ENCODE data around the gene TP73. TPM values are rescaled to one million over a fixed set of nuclear protein-coding genes. Genes with fewer than 3 reads are reported as not detected.

TP73 gene
- total RNA-seq, 2 donors from 2014 or later = not detected

- Histone ChIP-seq H3K27me3 (replicated peaks; ENCODE audit: insufficient read depth) (no peaks in the 10 kb centered on the region), H3K36me3 (no peaks in the 10 kb centered on the region), H3K27ac (no peak overlapping the region), H3K4me3 (no peak overlapping the region), H3K4me1 (ENCODE audit: control insufficient read depth in 1 of 2, low read depth in 2 of 2) (no peaks in the 10 kb centered on the region), H3K9me3 (no peaks in the 10 kb centered on the region)
- ATAC-seq (ENCODE audit: insufficient number of reproducible peaks, low FRiP score, low read depth) (no peak), DNase-seq (ENCODE audit: low spot score) (no peak)
- no peak for TF ChIP-seq CTCF (IDR thresholded peaks at IDR 0.05)
Observed at GRCh38 chr1:3685906-3686305, 33.6 kb downstream of the TP73 start.

GRCh38 chr1:3687504-3687903 lies 35.2 kb downstream of the TP73 start:
- no peak for ATAC-seq (ENCODE audit: insufficient number of reproducible peaks, low FRiP score, low read depth)
- H3K27me3 ChIP-seq (replicated peaks; ENCODE audit: insufficient read depth) = no peaks in the 10 kb centered on the region

GRCh38 chr1:3688356-3689137 lies 36.2 kb downstream of the TP73 start:
- H3K4me1 ChIP-seq (ENCODE audit: control insufficient read depth in 1 of 2, low read depth in 2 of 2) = no peaks in the 10 kb centered on the region
- TF ChIP-seq CTCF (IDR thresholded peaks at IDR 0.05) = no peak
- no peak for DNase-seq (ENCODE audit: low spot score)
- H3K27ac ChIP-seq = no peak overlapping the region
- ATAC-seq (ENCODE audit: insufficient number of reproducible peaks, low FRiP score, low read depth) = no peak
- no peaks in the 10 kb centered on the region for H3K9me3 ChIP-seq
- no peaks in the 10 kb centered on the region for H3K27me3 ChIP-seq (replicated peaks; ENCODE audit: insufficient read depth)
- no peak overlapping the region for H3K4me3 ChIP-seq
- no peaks in the 10 kb centered on the region for H3K36me3 ChIP-seq

More at GRCh38 chr1:3687504-3687903, 35.2 kb downstream of the TP73 start:
- Histone ChIP-seq H3K27ac (no peak overlapping the region), H3K4me1 (ENCODE audit: control insufficient read depth in 1 of 2, low read depth in 2 of 2) (no peaks in the 10 kb centered on the region), H3K9me3 (no peaks in the 10 kb centered on the region), H3K36me3 (no peaks in the 10 kb centered on the region), H3K4me3 (no peak overlapping the region)
- no peak for TF ChIP-seq CTCF (IDR thresholded peaks at IDR 0.05)
- DNase-seq (ENCODE audit: low spot score) = no peak

GRCh38 chr1:3689138-3689750 lies 36.9 kb downstream of the TP73 start:
- no peaks in the 10 kb centered on the region for H3K4me1 ChIP-seq (ENCODE audit: control insufficient read depth in 1 of 2, low read depth in 2 of 2)
- no peak for TF ChIP-seq CTCF (IDR thresholded peaks at IDR 0.05)
- no peaks in the 10 kb centered on the region for H3K27me3 ChIP-seq (replicated peaks; ENCODE audit: insufficient read depth)
- ATAC-seq (ENCODE audit: insufficient number of reproducible peaks, low FRiP score, low read depth) = no peak
- H3K4me3 ChIP-seq = no peak overlapping the region
- DNase-seq (ENCODE audit: low spot score) = no peak
- no peaks in the 10 kb centered on the region for H3K36me3 ChIP-seq
- no peaks in the 10 kb centered on the region for H3K9me3 ChIP-seq
- no peak overlapping the region for H3K27ac ChIP-seq

GRCh38 chr1:3690282-3691065 lies 38.2 kb downstream of the TP73 start:
- Histone ChIP-seq H3K27ac (no peak overlapping the region), H3K36me3 (no peaks in the 10 kb centered on the region), H3K4me1 (ENCODE audit: control insufficient read depth in 1 of 2, low read depth in 2 of 2) (no peaks in the 10 kb centered on the region), H3K4me3 (no peak overlapping the region), H3K9me3 (no peaks in the 10 kb centered on the region), H3K27me3 (replicated peaks; ENCODE audit: insufficient read depth) (no peaks in the 10 kb centered on the region)
- ATAC-seq (ENCODE audit: insufficient number of reproducible peaks, low FRiP score, low read depth) (no peak), DNase-seq (ENCODE audit: low spot score) (no peak)
- no peak for TF ChIP-seq CTCF (IDR thresholded peaks at IDR 0.05)

All from thoracic aorta (tissue), 2 donors.